Heart right ventricle (tissue), 16 donors: ENCODE results near the gene CCDC24. TPM values are rescaled to one million over a fixed set of nuclear protein-coding genes. Genes with fewer than 3 reads are reported as not detected.

Experiments used
- ATAC-seq, 8 donors: fragments of 200-7000 bp; cut with Tn5 transposase; one replicate each; pipeline ENCODE4 v1.9.1; 2020; ENCODE audit warnings: mild to moderate bottlenecking in 8 of 8, moderate library complexity in 8 of 8, moderate number of reproducible peaks in 1 of 8
- DNase-seq, 2 donors: peaks; one replicate each; pipeline ENCODE4 v3.0.0-alpha.2; 2020
- H3K27ac ChIP-seq, 10 donors: fragments of 200-600 bp; sonication (generic) in 2 of 10; one replicate each; pipeline versions ENCODE4 v1.5.0 to v1.8.0; 2020 to 2022; ENCODE audit warnings: mild to moderate bottlenecking in 3 of 10
- H3K27me3 ChIP-seq, 7 donors: fragments of 200-600 bp; one replicate each; pipeline ENCODE4 v1.8.0; 2021 to 2022; ENCODE audit warnings: mild to moderate bottlenecking in 2 of 7
- H3K36me3 ChIP-seq, 9 donors: fragments of 200-600 bp; sonication (generic) in 1 of 9; one replicate each; pipeline versions ENCODE4 v1.5.0 to v1.8.0; 2020 to 2022; ENCODE audit warnings: mild to moderate bottlenecking in 2 of 9
- H3K4me1 ChIP-seq, 9 donors: fragments of 200-600 bp; sonication (generic) in 1 of 9; one replicate each; pipeline versions ENCODE4 v1.5.0 to v1.8.0; 2020 to 2022; ENCODE audit warnings: mild to moderate bottlenecking in 4 of 9
- H3K4me3 ChIP-seq, 10 donors: fragments of 200-600 bp; sonication (generic) in 2 of 10; one replicate each; pipeline versions ENCODE4 v1.5.0 to v1.8.0; 2020 to 2022; ENCODE audit warnings: mild to moderate bottlenecking in 7 of 10, moderate library complexity in 2 of 10
- H3K9me3 ChIP-seq, 11 donors: fragments of 200-600 bp in 10 of 11; sonication (generic) in 2 of 11; one replicate each; pipeline versions ENCODE4 v1.5.0 to v1.8.0; 2013 to 2022; ENCODE audit warnings: mild to moderate bottlenecking in 2 of 11, control low read depth in 1 of 11, moderate library complexity in 1 of 11
- CTCF ChIP-seq, 9 donors: fragments of 200-600 bp; sonication (generic) in 2 of 9; IDR thresholded peaks; one replicate each; pipeline versions ENCODE4 v1.5.0 to v1.8.0; 2021 to 2022; ENCODE audit warnings: antibody characterized with exemption in 9 of 9, mild to moderate bottlenecking in 5 of 9, moderate library complexity in 1 of 9
- WGBS, 2 donors: extraction: QIAGEN DNeasy Blood & Tissue Kit; methylation state at CpG; one replicate each; pipeline ENCODE4 v1.1.7; 2013; ENCODE audit warnings: inconsistent platforms in 1 of 2; 5-methylcytosine and 5-hydroxymethylcytosine counted together
- intact Hi-C, 10 donors: fragments of 100-400 bp; cut with DNase I; formaldehyde crosslinking; loops; one replicate each; pipeline versions ENCODE4 v1.11.1 to v1.14.2; 2022
- polyA plus RNA-seq, 2 donors: library from polyadenylated mRNA; stranded (reverse); fragments of 200-250 nt; gene quantifications; one replicate each; pipeline ENCODE4 v1.2.3, GENCODE V29; 2013
- total RNA-seq, 10 donors: library from RNA; stranded (reverse); fragmentation: NEBNext Ultra II Directional in 3 of 10; extraction: Animal tissue kit (Norgen Biotek cat#: 25700) in 3 of 10; gene quantifications; one replicate each; pipeline versions ENCODE4 v1.2.1 to v1.2.4, GENCODE V29; 2021 to 2023
- donor health status: Arrhythmogenic right ventricular cardiomyopathy.
- donor health status: ischemic (EF 13 %, LVEDD 7.1; RV severe dilation, severe dysfunction).
- donor health status: healthy with polysubstance abuse.
- donor health status: DM: no; HTN: yes; CAD: no.
- donor health status: DM: no; HTN: no; CAD: no.
- donor health status: ischemic (EF 25% LVEDD 6.9; RV normal size, moderate dysfunction).
- donor health status: ischemic (EF 25% LVEDD 5.7; RV mildly dilated, moderate dysfunction).
- donor health status: healthy.
- donor health status: DM: yes; HTN: yes; CAD: no.
- donor health status: Ischemic cardiomyopathy.
- donor health status: ischemic (EF 35%, LVEDD 5.7; RV mildly dilated, moderate dysfunction).
- donor health status: nonischemic (EF 11% LVEDD 7.7; RV severe dilation, severe dysfunction).
- donor health status: DM: yes; HTN: yes; CAD: no.
- donor health status: PGD.
- donor health status: ischemic (EF 29% LVEDD 5.4; RV normal size, mild dysfunction).
- donor health status: nonischemic (EF 23%, LVEDD 6.1; RV moderate dilation, normal function).

CCDC24 gene
- total and polyA plus RNA-seq, 12 donors = 0.55 to 3.1 (median 1.3) TPM

- H3K9me3 ChIP-seq = no peaks in the 10 kb centered on the region
- TF ChIP-seq CTCF (IDR thresholded peaks at IDR 0.05) = peak in 1 of 9 donors; percentile 4
- DNase-seq (peak; percentile 39 to 43), ATAC-seq (peak in 5 of 8 donors; percentile 5 to 26 (median 8))
- peaks cover 16 to 91% (median 68%) of the 10 kb centered on the region in 9 donors for H3K4me1 ChIP-seq
- H3K27me3 ChIP-seq = no peaks in the 10 kb centered on the region
- WGBS, 2 donors = 49 to 63% methylated on average over 13 of the region's 13 CpGs
- peak overlapping the region in 6 of 10 donors; percentile 18 to 97 (median 40) for H3K27ac ChIP-seq
- H3K36me3 ChIP-seq = peaks cover 0 to 22% (median 0%) of the 10 kb centered on the region in 9 donors
- intact Hi-C loops = loop anchor here in 1 of 10 donors (5.0 kb wide), 1 partner anchor 242 kb away; the partner anchor contains the start of gene ST3GAL3
- H3K4me3 ChIP-seq = no peak overlapping the region
Measured at GRCh38 chr1:43949678-43950077, 41.7 kb upstream of the CCDC24 start.

GRCh38 chr1:43951021-43951985, 40.1 kb upstream of the CCDC24 start:
- H3K4me1 ChIP-seq = peaks cover 16 to 77% (median 57%) of the 10 kb centered on the region in 9 donors
- no peak for TF ChIP-seq CTCF (IDR thresholded peaks at IDR 0.05)
- whole genome bisulfite sequencing, 2 donors = 91 to 92% methylated on average over 4 of the region's 4 CpGs
- H3K36me3 ChIP-seq = peaks cover 0 to 36% (median 0%) of the 10 kb centered on the region in 9 donors
- no peak overlapping the region for H3K4me3 ChIP-seq
- DNase-seq = no peak
- no peaks in the 10 kb centered on the region for H3K27me3 ChIP-seq
- no peaks in the 10 kb centered on the region for H3K9me3 ChIP-seq
- ATAC-seq = no peak
- intact Hi-C loops = no loop called here
- no peak overlapping the region for H3K27ac ChIP-seq

GRCh38 chr1:43952731-43953346, 38.6 kb upstream of the CCDC24 start:
- intact Hi-C loops = no loop called here

More at GRCh38 chr1:43952731-43953346, 38.6 kb upstream of the CCDC24 start:
- Histone ChIP-seq H3K4me3 (no peak overlapping the region), H3K9me3 (no peaks in the 10 kb centered on the region), H3K36me3 (peaks cover 0 to 52% (median 11%) of the 10 kb centered on the region in 9 donors), H3K27me3 (no peaks in the 10 kb centered on the region), H3K27ac (no peak overlapping the region), H3K4me1 (peaks cover 16 to 69% (median 51%) of the 10 kb centered on the region in 9 donors)
- WGBS, 2 donors = 67 to 76% methylated on average over 8 of the region's 8 CpGs
- DNase-seq = no peak
- no peak for TF ChIP-seq CTCF (IDR thresholded peaks at IDR 0.05)
- ATAC-seq = no peak
